SK-N-MC (cell line): ENCODE data around the gene HDAC7.

Experiments used
- EZH2 ChIP-seq: fragments of 200-600 bp; sonication (generic); IDR thresholded peaks from one replicate; pipeline ENCODE4 v1.6.1; 2017; ENCODE audit warnings: antibody characterized with exemption
- FOXP2 ChIP-seq: optimal IDR thresholded peaks from 2 replicates; pipeline ENCODE3; 2011; ENCODE audit warnings: mild to moderate bottlenecking, moderate library complexity; ENCODE audit not compliant: insufficient read depth; ENCODE audit errors: extremely low read length, control extremely low read depth
- POLR2AphosphoS5 ChIP-seq: IDR thresholded peaks from 2 replicates; pipeline ENCODE4 v1.6.1; 2012; ENCODE audit warnings: mild to moderate bottlenecking, low read depth, low read length, borderline replicate concordance

DNA sequence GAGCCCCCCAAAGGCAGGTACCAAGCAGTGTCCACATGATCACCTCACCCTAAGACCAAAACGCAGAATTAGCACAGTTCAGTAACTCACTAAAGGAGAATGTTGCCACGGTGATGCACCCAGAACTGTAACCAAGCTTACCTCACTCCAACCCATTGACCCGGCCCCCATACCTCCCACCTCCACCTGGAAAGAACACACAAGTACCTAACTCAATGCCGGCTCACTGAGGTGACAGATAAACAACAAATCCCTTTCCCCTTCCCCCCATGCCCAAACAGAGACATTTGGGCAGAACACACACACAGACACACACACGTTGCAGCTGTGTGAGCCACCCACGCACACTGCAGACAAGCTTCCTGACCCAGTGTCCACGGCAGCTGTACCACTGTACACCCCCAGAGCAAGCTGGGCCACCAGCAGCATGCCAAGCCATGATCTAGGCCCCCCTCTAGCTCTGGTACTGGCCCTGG, 62.3 kb downstream of the HDAC7 start:
- TF ChIP-seq EZH2: no peak
- TF ChIP-seq POLR2AphosphoS5: no peak
- TF ChIP-seq FOXP2: no peak
